Measurements from ENCODE around the gene LYPD4.

The LYPD4 gene

DNA sequence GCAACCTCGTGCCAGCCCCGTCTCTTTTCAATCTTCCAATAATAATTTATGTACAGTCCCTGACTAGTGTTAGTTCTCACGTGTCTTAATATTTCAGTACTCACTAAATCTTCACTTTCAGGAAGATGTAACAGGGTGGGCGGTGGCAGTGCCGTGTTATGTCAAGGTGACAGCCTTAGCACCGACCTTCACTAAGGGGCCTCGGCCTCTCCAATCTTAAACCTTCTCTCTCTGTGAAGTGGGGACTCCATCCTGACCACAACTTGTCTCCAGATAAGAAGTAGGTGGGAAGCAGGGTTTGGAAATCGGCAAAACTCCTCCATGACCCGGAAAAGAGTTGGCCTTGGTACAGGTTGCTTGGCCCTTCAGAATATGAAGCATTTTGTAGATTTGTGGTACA, 17.4 kb upstream of the LYPD4 start:
- TF ChIP-seq, protein P1, sequence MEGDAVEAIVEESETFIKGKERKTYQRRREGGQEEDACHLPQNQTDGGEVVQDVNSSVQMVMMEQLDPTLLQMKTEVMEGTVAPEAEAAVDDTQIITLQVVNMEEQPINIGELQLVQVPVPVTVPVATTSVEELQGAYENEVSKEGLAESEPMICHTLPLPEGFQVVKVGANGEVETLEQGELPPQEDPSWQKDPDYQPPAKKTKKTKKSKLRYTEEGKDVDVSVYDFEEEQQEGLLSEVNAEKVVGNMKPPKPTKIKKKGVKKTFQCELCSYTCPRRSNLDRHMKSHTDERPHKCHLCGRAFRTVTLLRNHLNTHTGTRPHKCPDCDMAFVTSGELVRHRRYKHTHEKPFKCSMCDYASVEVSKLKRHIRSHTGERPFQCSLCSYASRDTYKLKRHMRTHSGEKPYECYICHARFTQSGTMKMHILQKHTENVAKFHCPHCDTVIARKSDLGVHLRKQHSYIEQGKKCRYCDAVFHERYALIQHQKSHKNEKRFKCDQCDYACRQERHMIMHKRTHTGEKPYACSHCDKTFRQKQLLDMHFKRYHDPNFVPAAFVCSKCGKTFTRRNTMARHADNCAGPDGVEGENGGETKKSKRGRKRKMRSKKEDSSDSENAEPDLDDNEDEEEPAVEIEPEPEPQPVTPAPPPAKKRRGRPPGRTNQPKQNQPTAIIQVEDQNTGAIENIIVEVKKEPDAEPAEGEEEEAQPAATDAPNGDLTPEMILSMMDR (IDR thresholded peaks at IDR 0.05; ENCODE audit: insufficient read depth, low read length, poor library complexity, severe bottlenecking): no peak
- no peak for TF ChIP-seq EZH2phosphoT487 (conservative IDR thresholded peaks at IDR 0.05; ENCODE audit: low read length)
- Histone ChIP-seq H3K9me2 (replicated peaks; ENCODE audit: insufficient read depth, low read length) (no peaks in the 10 kb centered on the region), H3K4me3 (ENCODE audit: insufficient read depth, low read length, poor library complexity, severe bottlenecking) (peak overlapping the region; percentile 82), H3K4me2 (ENCODE audit: low read depth, low read length, poor library complexity, severe bottlenecking) (peak overlapping the region; percentile 66), H3K27ac (ENCODE audit: low read depth, low read length) (peak overlapping the region; percentile 84), H3F3A (ENCODE audit: insufficient read depth) (peaks cover 55% of the 10 kb centered on the region), H3K9me3 (ENCODE audit: insufficient read depth, low read length) (no peaks in the 10 kb centered on the region), H3K27me3 (ENCODE audit: low read length) (no peaks in the 10 kb centered on the region), H3K9ac (ENCODE audit: low read length) (peak overlapping the region; percentile 97), H3K79me2 (ENCODE audit: insufficient read depth, low read length) (peaks cover 65% of the 10 kb centered on the region), H3K36me3 (ENCODE audit: low read length) (peaks cover 37% of the 10 kb centered on the region), H4K20me1 (ENCODE audit: low read depth, low read length) (peaks cover 30% of the 10 kb centered on the region; the same call in 1 of the 2 replicates), H2AFZ (ENCODE audit: low read depth, low read length, severe bottlenecking) (no peak overlapping the region)

DNA sequence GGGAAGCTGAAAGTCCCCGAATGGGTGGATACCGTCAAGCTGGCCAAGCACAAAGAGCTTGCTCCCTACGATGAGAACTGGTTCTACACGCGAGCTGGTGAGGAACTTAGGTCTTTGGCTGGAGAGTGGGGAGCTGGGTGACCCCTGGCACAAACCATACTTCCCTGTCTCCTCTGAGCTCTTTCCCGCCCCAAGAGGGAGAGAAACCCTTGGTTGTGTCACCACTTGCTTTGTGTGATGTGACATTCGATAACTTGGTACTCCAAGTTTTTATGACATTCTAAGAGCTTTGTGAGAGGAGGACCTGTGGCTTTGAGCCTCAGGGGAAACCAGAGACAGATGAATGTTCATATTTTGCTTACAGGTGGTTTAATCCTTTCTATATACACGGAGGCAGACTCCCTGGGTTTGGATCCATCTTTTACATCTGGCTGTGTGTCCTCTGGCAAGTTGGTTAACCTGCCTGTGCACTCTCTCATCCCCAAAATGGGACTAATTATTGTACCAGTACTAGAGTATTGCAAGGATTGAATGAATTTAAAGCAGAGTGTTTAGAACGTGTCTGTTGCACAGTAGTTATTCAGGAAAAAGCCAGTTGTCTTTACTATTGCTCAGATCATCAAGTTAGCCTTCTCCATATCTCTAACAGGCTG, 16.8 kb upstream of the LYPD4 start:
- H3K4me2 ChIP-seq (ENCODE audit: low read depth, low read length, poor library complexity, severe bottlenecking): peak overlapping the region; percentile 66
- peak overlapping the region; percentile 84 for H3K27ac ChIP-seq (ENCODE audit: low read depth, low read length)
- H4K20me1 ChIP-seq (ENCODE audit: low read depth, low read length): peaks cover 30% of the 10 kb centered on the region; the same call in 1 of the 2 replicates
- H3K9me3 ChIP-seq (ENCODE audit: insufficient read depth, low read length): no peaks in the 10 kb centered on the region
- no peak overlapping the region for H2AFZ ChIP-seq (ENCODE audit: low read depth, low read length, severe bottlenecking)
- peak overlapping the region; percentile 97 for H3K9ac ChIP-seq (ENCODE audit: low read length)
- peaks cover 59% of the 10 kb centered on the region for H3K79me2 ChIP-seq (ENCODE audit: insufficient read depth, low read length)
- no peaks in the 10 kb centered on the region for H3K9me2 ChIP-seq (replicated peaks; ENCODE audit: insufficient read depth, low read length)
- H3K36me3 ChIP-seq (ENCODE audit: low read length): peaks cover 37% of the 10 kb centered on the region
- H3K27me3 ChIP-seq (ENCODE audit: low read length): no peaks in the 10 kb centered on the region
- TF ChIP-seq, protein P1 (IDR thresholded peaks at IDR 0.05; ENCODE audit: insufficient read depth, low read length, poor library complexity, severe bottlenecking): no peak
- TF ChIP-seq EZH2phosphoT487 (conservative IDR thresholded peaks at IDR 0.05; ENCODE audit: low read length): no peak
- H3K4me3 ChIP-seq (ENCODE audit: insufficient read depth, low read length, poor library complexity, severe bottlenecking): peak overlapping the region; percentile 82
- peaks cover 49% of the 10 kb centered on the region for H3F3A ChIP-seq (ENCODE audit: insufficient read depth)

DNA sequence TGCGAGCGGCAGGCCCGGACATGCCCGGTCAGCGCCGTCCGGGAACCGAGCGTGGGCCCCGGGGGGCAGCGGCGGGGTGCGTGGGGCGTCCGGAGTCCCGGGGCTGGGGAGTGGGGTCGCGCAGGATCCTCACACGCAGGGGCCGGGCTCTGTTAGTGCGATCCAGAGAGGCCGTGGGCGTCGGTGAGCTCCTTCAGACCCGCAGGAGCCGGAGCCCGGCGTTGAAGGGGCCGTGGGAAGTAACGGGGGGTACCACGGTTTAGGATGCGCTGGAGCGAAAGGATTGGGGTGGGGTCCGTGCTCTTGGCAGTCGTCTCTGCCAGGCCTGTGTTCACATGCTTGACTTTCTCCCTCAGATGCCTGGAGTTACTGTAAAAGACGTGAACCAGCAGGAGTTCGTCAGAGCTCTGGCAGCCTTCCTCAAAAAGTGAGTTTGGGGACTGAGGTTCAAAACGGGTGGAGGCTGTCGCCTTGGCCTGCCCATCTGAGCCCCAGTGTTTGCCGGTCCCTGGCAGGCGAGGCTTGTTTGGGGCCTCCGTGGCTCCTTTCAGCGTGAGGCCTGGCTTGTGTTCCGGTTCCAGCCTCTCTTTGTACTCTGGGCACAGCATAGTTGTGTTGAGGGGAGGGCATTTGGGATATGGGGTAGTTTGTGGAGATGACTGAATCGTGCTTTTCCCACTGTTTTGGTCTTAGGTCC, 16.1 kb upstream of the LYPD4 start:
- peaks cover 37% of the 10 kb centered on the region for H3K36me3 ChIP-seq (ENCODE audit: low read length)
- peaks cover 30% of the 10 kb centered on the region; the same call in 1 of the 2 replicates for H4K20me1 ChIP-seq (ENCODE audit: low read depth, low read length)
- peaks cover 55% of the 10 kb centered on the region for H3K79me2 ChIP-seq (ENCODE audit: insufficient read depth, low read length)
- H3K4me2 ChIP-seq (ENCODE audit: low read depth, low read length, poor library complexity, severe bottlenecking): peak overlapping the region; percentile 66
- H3K9me3 ChIP-seq (ENCODE audit: insufficient read depth, low read length): no peaks in the 10 kb centered on the region
- peaks cover 45% of the 10 kb centered on the region; the same call in 1 of the 2 replicates for H3F3A ChIP-seq (ENCODE audit: insufficient read depth)
- peak overlapping the region; percentile 97 for H3K9ac ChIP-seq (ENCODE audit: low read length)
- H3K4me3 ChIP-seq (ENCODE audit: insufficient read depth, low read length, poor library complexity, severe bottlenecking): peak overlapping the region; percentile 82
- H3K9me2 ChIP-seq (replicated peaks; ENCODE audit: insufficient read depth, low read length): no peaks in the 10 kb centered on the region
- H2AFZ ChIP-seq (ENCODE audit: low read depth, low read length, severe bottlenecking): no peak overlapping the region
- peak overlapping the region; percentile 84 for H3K27ac ChIP-seq (ENCODE audit: low read depth, low read length)
- TF ChIP-seq, protein P1 (IDR thresholded peaks at IDR 0.05; ENCODE audit: insufficient read depth, low read length, poor library complexity, severe bottlenecking): no peak
- no peak for TF ChIP-seq EZH2phosphoT487 (conservative IDR thresholded peaks at IDR 0.05; ENCODE audit: low read length)
- H3K27me3 ChIP-seq (ENCODE audit: low read length): no peaks in the 10 kb centered on the region

Measured in SU-DHL-6 (cell line).